HG02884 (cell line): ENCODE results near the gene PLLP.

Experiments used
- ATAC-seq: cut with Tn5 transposase; IDR thresholded peaks from one replicate; pipeline ENCODE4 v1.9.1; 2021; ENCODE audit warnings: mild to moderate bottlenecking, moderate library complexity; ENCODE audit not compliant: unreplicated experiment

The PLLP gene, protein sequence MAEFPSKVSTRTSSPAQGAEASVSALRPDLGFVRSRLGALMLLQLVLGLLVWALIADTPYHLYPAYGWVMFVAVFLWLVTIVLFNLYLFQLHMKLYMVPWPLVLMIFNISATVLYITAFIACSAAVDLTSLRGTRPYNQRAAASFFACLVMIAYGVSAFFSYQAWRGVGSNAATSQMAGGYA

DNA sequence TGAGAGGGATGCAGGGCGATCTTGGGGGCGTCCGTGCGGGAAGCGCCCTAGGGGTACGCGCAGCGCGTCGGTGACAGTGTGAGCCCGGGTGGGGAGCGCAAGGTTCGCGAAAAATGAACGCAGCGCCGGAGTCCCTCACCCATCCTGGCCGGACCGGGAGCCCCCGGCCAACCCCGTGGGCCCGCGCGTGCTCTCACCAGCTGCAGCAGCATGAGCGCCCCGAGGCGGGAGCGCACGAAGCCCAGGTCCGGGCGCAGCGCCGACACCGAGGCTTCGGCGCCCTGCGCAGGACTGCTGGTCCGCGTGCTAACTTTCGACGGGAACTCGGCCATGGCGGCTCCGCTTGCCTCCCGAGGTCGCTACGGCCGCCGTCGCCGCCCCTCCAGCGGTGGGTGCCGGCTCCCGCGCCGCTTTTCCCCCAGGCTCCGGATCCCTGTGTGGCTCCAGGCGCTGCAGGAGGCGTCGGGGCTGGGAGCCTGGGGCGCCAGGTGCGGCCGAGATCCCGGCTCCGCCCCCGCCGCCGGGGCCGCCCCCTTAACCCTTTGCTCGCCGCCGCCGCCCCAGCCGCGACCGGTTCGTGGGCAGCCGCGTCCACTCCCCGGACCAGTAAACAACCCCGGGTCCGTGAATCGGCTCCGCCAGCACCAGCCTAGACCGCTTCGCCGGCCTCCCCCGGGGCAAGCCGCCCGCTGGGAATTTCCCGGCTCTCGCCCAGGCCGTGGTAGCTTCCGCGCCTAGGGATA, at the start of gene PLLP:
Gene PLLP, minus strand, starts transcription at position 464 of the 743 bp plus-strand sequence. Its CDS starts 132 bp downstream, at position 332.
- ATAC-seq: no peak

DNA sequence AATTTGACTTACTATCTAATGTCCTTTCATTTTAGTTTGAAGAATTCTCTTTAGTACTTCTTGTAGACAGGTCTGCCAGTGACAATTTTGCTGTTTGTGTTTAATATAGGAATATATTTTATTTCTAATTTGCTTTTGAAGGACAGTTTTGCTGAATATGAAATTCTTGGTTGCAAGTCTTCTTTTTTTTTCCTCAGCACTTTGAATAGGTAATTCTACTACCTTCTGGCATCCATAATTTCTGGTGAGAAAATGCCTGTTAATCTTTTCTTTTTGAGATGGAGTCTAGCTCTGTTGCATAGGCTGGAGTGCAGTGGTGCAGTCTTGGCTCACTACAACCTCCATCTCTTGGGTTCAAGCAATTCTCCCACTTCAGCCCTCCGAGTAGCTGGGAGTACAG, 48.9 kb upstream of the PLLP start:
- no peak for ATAC-seq

GRCh38 chr16:57331355-57331754, 46.9 kb upstream of the PLLP start:
- ATAC-seq: no peak

GRCh38 chr16:57329718-57330327, 45.4 kb upstream of the PLLP start:
- no peak for ATAC-seq

- ATAC-seq: no peak
These were observed 41.0 kb upstream of the PLLP start for GRCh38 chr16:57325458-57325857.

DNA sequence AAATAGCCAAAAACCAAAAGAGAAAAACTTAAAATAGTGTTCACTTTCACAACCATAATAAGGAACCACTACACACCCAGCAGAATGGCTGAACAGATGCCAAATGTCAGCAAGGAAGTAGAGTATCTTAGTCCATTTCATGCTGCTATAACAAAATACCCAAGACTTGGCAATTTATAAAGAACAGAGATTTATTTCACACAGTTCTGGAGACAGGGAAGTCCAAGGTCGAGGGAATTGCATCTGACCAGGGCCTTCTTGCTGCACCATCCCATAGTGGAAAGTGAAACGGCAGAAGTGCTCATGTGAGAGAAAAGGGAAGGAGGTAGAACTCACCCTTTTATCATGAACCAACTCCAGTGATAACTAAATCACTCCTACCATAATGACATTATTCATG, 40.3 kb upstream of the PLLP start:
- no peak for ATAC-seq

DNA sequence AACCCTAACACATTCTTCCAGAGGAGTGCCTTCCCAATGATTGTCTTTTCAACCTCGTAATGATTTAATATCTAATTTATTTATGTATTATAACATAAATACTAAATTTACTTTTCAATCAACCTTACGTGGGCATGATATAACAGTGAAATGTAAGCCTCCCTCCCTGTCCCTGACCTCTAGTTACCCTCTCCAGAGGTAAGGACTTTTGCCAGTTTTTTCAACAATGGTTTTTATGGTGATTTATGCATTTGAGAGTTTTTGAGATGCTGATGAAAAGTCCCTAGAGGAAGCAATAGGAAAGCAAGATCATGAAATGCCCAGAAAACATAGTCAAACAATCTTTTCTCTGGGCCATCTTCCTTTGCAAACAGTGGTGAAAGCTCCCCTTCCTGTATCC, 35.2 kb upstream of the PLLP start:
- ATAC-seq: no peak

DNA sequence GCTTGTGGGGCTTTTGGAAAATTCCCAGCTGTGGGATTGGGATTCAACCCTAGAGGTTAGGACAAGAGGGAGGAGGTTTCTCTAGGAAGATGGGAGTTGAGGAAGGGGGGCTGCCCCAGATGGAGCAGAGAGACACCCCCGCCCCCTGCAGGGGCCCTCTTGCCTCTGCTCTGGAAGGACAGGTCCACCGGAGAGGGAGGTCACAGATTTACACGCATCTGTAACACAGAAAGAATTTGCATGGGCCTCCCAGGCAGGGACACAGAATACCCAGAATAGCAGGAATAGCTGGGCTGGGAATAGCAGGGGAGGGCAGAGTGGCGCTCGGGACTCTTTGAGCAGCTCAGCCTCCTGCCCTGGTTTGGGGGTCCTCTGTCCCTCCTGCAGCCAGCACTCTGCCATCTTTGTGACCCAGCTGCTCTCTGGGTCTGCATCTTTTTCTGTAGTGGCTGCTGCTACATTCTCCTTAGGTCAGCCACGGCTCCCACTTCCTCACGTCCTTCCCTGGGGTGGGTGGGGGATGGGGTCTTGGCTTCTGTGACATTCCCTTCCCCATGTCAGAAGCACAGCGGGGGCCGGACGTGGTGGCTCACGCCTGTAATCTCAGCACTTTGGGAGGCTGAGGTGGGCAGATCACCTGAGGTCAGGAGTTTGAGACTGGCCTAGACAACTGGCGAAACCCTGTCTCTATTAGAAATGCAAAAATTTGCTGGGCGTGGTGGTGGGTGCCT, 33.9 kb upstream of the PLLP start:
- no peak for ATAC-seq

GRCh38 chr16:57316390-57317017, 32.0 kb upstream of the PLLP start:
- ATAC-seq: no peak

- no peak for ATAC-seq
These were observed 30.9 kb upstream of the PLLP start for GRCh38 chr16:57315416-57315815.

GRCh38 chr16:57314161-57314785, 29.8 kb upstream of the PLLP start:
- ATAC-seq: no peak

GRCh38 chr16:57313509-57313908, 29.0 kb upstream of the PLLP start:
- ATAC-seq: no peak

- no peak for ATAC-seq
These were observed 26.3 kb upstream of the PLLP start for GRCh38 chr16:57310801-57311200.

DNA sequence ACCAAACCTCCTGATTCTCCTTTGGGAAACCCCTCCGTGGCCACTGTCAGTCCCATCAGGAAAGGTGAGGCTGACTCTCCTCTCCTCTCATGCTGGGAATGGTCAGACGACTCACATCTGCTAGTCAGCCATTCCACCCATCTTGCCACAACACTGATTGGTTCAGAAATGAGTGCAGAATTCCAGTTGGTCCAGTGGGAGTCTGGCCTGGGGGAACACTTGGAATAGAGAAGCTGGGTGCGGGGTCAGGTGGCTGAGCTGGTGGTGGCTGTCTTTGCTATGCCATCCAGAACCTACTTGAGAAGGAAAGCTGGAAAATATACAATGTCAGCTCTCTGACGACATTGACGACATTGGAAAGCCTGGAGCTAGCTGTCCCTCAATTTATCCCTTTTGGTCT, 23.6 kb upstream of the PLLP start:
- no peak for ATAC-seq

GRCh38 chr16:57307365-57307764, 22.9 kb upstream of the PLLP start:
- ATAC-seq: no peak

- ATAC-seq: no peak
These were observed 22.3 kb upstream of the PLLP start for GRCh38 chr16:57306676-57307341.

DNA sequence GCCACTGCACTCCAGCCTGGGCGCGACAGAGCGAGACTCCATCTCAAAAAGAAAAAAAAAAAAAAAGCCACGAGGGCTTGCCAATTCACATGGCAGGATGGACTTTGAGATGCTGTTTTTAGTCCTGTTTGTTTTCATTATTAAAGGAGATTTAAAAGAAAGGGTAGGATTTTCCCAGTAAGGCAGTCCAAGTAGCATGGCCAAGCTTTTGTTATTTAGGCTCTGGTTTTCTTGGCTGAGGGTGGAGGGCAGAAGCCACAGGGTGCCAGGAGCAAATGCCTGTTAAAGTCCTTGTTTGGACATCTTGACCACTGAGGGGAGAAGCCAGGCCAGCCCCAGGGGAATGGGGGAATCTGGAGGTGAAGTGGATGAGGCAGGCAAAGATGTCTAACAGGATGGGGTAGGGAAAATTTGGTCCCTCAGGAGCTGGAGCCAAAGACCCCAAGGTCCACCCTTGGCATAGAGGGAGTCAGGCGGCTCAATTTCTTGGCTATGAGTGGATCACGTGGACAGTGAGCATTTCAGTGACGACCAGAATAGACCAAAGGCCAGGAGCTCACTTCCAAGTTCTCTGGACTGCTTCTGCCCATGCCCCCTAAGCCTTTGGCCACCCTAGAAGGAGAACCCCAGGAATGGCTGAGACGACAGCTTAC, 20.8 kb upstream of the PLLP start:
- no peak for ATAC-seq

GRCh38 chr16:57304169-57305061, 19.9 kb upstream of the PLLP start:
- no peak for ATAC-seq

DNA sequence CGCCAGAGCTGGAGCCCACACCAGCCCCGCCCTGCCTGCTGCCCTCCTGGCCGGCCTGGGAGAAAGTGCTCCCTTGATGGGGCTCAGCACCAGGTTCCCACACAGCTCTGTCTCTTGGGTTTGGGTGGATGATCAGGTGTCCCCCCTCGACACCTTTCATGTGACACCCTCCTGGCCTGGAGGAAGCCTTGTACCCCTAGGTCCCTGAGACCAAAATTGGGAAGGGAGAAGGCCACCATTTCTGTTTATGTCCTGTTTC, 19.4 kb upstream of the PLLP start:
- no peak for ATAC-seq
